ENCODE results near the gene FAAP20. TPM values are rescaled to one million over a fixed set of nuclear protein-coding genes. Genes with fewer than 3 reads are reported as not detected.
"Not testable (repeated sequence)": the region's sequence is repeated elsewhere in the genome, so short reads cannot be mapped to it uniquely, and the experiment has no call there.

Gene FAAP20
- total RNA-seq, 1 donor from 2014 or later: 37.3 TPM

GRCh38 chr1:2163205-2163604, 31.4 kb downstream of the FAAP20 start:
- no peak for DNase-seq (ENCODE audit: low read depth)

GRCh38 chr1:2160451-2161300, 33.9 kb downstream of the FAAP20 start:
- DNase-seq (ENCODE audit: low read depth): no peak

DNA sequence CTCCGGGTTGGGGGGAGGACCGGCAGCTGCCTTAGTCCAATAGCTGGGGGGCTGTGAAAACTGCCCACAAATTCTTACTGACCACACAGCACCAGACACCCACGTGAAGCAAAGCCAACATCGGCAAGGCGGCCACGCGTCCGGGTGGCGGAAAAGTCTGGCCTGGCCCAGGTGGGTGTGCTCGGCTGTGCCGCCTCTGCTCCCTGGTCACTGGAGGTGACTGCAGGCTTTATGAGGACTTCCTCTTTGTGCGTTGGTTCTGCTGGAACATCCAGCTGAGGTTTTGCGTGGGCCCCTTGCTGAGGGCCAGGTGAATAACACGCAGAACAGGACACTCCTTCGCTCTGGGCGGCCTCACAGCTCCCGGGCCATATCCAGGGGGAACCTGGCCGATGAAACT, 35.4 kb downstream of the FAAP20 start:
- no peak for DNase-seq (ENCODE audit: low read depth)

- DNase-seq (ENCODE audit: low read depth): no peak
Observed at GRCh38 chr1:2158272-2158671, 36.3 kb downstream of the FAAP20 start.

- no peak for DNase-seq (ENCODE audit: low read depth)
Observed at GRCh38 chr1:2157856-2158255, 36.7 kb downstream of the FAAP20 start.

- no peak for DNase-seq (ENCODE audit: low read depth)
Observed at GRCh38 chr1:2156866-2157265, 37.7 kb downstream of the FAAP20 start.

- peak; percentile 26 for DNase-seq (ENCODE audit: low read depth)
Observed at GRCh38 chr1:2155788-2156187, 38.8 kb downstream of the FAAP20 start.

DNA sequence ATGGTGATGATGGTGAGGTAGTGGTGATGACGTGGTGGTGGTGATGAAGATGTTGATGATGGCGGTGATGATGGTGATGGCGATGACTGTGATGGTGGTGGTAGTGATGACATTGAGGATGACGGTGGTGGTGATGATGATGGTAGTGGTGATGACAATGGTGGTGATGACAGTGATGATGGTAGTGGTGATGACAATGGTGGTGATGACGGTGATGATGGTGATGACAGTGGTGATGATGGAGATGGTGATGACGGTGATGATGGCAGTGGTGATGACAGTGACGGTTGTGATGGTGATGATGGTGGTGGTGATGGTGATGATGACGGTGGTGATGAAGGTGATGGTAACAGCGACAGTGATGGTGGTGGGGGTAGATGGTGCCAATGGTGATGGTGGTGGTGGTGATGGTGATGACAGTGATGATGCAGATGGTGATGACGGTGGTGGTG, 39.4 kb downstream of the FAAP20 start:
- no peak for DNase-seq (ENCODE audit: low read depth)

DNA sequence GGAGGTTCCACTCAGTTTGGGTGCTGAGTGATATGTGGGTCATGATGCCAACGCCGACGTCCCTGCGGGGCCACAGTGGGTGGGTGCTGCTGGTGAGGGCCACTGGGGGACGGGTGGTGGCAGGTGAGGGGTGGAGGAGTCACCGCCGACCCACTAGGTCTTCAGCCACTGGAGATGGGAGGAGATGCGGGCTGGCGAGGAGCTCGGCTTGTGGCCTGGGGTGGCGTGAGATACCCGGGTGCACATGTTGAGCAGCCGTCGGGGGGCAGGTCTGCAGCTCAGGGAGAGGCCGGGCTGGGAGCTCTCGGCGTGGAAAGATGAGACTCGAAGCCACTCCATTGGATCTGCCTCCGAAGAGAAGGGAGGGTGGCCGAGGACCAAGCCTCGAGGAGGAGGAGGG, 40.5 kb downstream of the FAAP20 start:
- no peak for DNase-seq (ENCODE audit: low read depth)

DNA sequence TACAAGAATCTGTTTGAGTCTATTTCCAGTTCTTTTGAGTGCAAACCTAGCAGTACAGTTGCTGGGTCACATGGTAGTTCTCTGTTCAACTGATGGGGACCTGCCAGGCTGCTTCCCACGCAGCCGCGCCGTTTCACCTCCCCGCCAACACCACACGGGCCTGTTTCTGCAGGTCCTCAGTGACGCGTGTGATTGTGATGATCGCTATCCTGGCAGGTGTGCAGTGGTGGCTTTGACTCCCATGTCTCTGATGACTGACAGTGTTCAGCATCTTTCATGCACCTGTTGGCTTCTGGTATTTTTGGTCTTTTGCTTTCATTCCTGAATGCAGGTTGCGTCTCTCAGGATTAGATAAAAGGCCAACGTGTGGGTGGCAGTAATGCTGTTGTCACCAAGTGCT, 41.6 kb downstream of the FAAP20 start:
- DNase-seq (ENCODE audit: low read depth): no peak

DNA sequence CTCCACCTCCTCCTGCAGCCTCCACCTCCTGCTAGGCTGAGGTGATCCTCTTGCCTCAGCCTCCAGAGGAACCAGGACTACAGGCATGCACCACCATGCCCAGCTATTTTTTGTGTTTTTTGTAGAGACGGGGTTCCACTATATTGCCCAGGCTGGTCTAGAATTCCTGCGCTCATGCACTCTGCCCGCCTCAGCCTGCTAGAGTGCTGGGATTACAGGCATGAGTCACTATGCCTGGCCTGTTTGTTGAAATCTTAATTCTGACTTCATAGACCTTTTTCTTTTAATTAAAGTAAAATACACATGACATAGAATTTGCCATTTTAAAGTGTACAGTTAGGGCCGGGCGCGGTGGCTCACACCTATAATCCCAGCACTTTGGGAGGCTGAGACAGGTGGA, 42.7 kb downstream of the FAAP20 start:
- DNase-seq (ENCODE audit: low read depth): no peak

DNA sequence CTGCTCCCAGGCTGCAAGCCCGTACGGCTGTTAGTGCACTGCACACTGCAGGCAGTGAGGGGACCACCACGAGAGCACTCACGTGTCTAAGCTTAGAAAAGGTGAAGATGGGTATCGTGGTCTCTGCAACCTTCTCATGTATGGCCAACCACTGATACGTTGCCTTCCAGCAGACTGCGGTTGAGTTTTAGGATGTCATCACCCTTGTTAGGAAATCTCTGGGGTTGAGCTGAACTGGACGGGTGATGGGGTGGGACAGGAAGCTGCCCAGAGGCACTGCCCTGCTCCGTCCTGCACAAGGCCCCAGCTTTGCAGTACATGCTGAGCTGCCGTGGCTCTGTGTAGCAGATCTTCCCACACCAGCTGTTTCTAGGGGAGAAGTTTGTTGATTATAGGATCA, 43.3 kb downstream of the FAAP20 start:
- no peak for DNase-seq (ENCODE audit: low read depth)

DNA sequence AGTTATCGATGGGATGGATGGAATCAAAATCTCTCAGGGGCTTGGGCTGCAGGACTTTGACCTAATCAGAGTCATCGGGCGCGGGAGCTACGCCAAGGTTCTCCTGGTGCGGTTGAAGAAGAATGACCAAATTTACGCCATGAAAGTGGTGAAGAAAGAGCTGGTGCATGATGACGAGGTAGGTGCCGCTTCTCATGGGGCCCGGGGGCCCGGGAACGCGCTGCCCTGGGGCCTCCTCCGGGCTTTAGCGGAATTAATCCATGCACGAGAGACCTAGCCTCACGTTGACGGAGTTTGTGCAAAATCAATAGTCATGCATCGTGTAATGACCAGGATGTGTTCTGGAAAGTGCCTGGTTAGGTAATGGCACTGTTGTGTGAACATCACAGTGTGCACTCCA, 43.8 kb downstream of the FAAP20 start:
- no peak for DNase-seq (ENCODE audit: low read depth)

GRCh38 chr1:2148691-2149090, 45.9 kb downstream of the FAAP20 start:
- no peak for DNase-seq (ENCODE audit: low read depth)

- DNase-seq (ENCODE audit: low read depth): not testable (repeated sequence)
Observed at GRCh38 chr1:2147869-2148268, 46.7 kb downstream of the FAAP20 start.

- DNase-seq (ENCODE audit: low read depth): no peak
Observed at GRCh38 chr1:2146836-2147517, 47.6 kb downstream of the FAAP20 start.

GRCh38 chr1:2145946-2146835, 48.4 kb downstream of the FAAP20 start:
- DNase-seq (ENCODE audit: low read depth): no peak

DNA sequence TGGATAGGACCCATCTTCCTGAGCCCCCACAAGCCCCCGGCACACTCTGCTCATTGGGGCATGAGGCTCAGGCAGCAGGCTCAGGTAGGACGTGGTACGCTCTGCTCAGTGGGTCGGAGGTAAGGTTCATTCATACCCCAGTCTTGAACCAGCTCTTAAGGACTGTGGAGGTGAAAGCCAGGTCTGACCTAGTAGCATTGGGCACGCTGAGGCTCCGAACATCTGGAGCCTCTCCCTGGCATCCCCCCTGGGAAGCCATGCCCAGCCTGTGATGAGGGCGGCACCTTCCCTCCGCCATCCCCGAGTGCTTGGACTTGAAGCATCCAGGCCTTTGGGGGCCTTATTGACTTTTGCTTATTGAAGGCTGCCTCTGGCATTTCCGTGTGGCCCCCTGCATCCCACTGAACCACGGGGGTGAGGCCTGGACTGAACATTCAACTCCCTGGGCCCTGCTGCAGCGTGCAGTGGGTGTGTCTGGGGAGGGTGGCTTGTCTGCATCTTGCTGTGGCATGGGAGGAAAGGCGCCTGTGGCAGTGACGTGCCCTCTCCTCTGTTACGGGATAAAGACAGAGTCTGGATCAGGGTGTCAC, 50.0 kb downstream of the FAAP20 start:
- DNase-seq (ENCODE audit: low read depth): no peak

DNA sequence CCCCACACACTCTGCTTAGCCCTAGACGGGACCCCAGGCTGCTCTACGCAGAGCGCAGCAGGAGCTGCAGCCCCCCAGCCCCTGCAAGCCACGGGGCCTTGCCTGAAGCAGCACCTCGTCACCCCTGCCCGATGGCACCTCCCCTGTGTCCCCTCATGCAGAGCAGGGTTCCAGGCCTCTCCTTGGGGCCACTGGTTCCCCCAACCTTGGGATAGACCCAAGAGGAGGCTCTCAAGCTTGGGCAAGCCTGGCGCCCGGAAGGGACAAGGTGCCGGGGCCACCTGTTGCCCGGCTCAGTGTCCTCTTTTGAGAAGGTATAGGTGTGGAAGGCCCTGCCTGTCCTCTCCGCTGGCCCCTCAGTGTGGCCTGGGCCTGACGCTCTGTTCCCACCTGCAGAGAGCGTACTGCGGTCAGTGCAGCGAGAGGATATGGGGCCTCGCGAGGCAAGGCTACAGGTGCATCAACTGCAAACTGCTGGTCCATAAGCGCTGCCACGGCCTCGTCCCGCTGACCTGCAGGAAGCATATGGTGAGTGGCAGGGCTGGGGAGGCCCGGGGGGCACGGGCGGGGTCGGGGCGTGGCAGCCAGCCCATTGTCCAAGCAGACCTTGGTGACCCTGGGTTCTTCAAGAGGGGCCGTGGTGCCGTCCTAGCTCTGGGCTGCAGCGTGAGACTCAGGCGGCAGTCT, 50.6 kb downstream of the FAAP20 start:
- DNase-seq (ENCODE audit: low read depth): no peak

DNA sequence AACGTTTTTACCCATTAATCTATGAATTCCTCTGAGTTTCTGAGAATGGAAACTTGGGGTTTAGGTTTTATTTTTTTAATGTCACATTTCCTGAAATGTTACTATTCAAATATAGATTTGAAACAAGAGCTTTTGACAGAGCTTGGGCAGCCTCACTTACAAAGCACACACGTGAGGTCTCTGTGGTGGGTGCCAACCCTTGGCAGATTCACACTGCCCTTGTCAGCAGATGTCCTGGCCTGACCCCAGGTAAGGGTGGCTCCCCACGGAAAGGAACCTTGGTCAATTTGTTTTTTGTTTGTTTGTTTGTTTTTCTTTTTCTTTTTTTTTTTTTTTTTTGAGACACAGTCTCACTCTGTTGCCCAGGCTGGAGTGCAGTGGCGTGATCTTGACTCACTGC, 53.5 kb downstream of the FAAP20 start:
- no peak for DNase-seq (ENCODE audit: low read depth)
